Measurements from ENCODE around the gene DAPK1.

DAPK1 gene

GRCh38 chr9:87562062-87562461, 64.4 kb downstream of the DAPK1 start:
- no peak overlapping the region for H3K27ac ChIP-seq (ENCODE audit: extremely low read depth, low read depth, low read length)

More at GRCh38 chr9:87562062-87562461, 64.4 kb downstream of the DAPK1 start:
- TF ChIP-seq ZNF624 (tag by site-specific recombination; IDR thresholded peaks at IDR 0.05) (no peak), ZNF112 (tag by site-specific recombination; IDR thresholded peaks at IDR 0.05) (no peak), PRDM2 (tag by site-specific recombination; IDR thresholded peaks at IDR 0.05; ENCODE audit: borderline replicate concordance) (no peak), ZNF513 (tag by site-specific recombination; IDR thresholded peaks at IDR 0.05) (no peak), ZNF791 (tag by site-specific recombination; IDR thresholded peaks at IDR 0.05) (no peak), ZNF404 (tag by site-specific recombination; IDR thresholded peaks at IDR 0.05) (no peak), ZEB2 (tag by site-specific recombination; IDR thresholded peaks at IDR 0.05) (no peak), ZNF221 (tag by site-specific recombination; IDR thresholded peaks at IDR 0.05; ENCODE audit: borderline replicate concordance) (no peak), SP7 (tag by site-specific recombination; IDR thresholded peaks at IDR 0.05) (no peak), REST (tag by site-specific recombination; IDR thresholded peaks at IDR 0.05) (no peak), ZNF18 (tag by site-specific recombination; IDR thresholded peaks at IDR 0.05) (no peak), ZNF488 (tag by site-specific recombination; IDR thresholded peaks at IDR 0.05) (no peak), ZNF639 (tag by site-specific recombination; IDR thresholded peaks at IDR 0.05) (no peak), ZNF585B (tag by site-specific recombination; IDR thresholded peaks at IDR 0.05) (no peak), ZFP69B (tag by site-specific recombination; IDR thresholded peaks at IDR 0.05) (no peak), ZBTB1 (tag by site-specific recombination; IDR thresholded peaks at IDR 0.05) (no peak), ZNF664 (tag by site-specific recombination; IDR thresholded peaks at IDR 0.05) (no peak), MEIS1 (CRISPR knock-in tag; IDR thresholded peaks at IDR 0.05; ENCODE audit: borderline replicate concordance) (no peak), ZNF514 (tag by site-specific recombination; IDR thresholded peaks at IDR 0.05) (no peak)
- Histone ChIP-seq H3K36me3 (ENCODE audit: control insufficient read depth in 2 of 2, insufficient read depth in 1 of 2, low read length in 2 of 2) (no peaks in the 10 kb centered on the region), H3K9me3 (ENCODE audit: control insufficient read depth, insufficient read depth, low read depth, low read length) (no peaks in the 10 kb centered on the region), H3K4me3 (ENCODE audit: low read depth, low read length) (no peak overlapping the region), H3K4me1 (ENCODE audit: control insufficient read depth, insufficient read depth, low read length) (no peaks in the 10 kb centered on the region)
- ChIA-PET CTCF (no interaction called here), POLR2A (no interaction called here)
